H1 (cell line): ENCODE data around the gene CCNB1. TPM values are rescaled to one million over a fixed set of nuclear protein-coding genes. Genes with fewer than 3 reads are reported as not detected.

ENCODE experiments used
- CHD1 ChIP-seq: IDR thresholded peaks from 2 replicates; pipeline ENCODE4 v1.6.1; 2012; ENCODE audit warnings: low read depth, low read length, improper control_type of control experiment
- HDAC6 ChIP-seq: IDR thresholded peaks from one replicate; pipeline ENCODE4 v1.7.1; 2012; ENCODE audit warnings: low read depth, mild to moderate bottlenecking, inconsistent platforms, low read length, moderate library complexity
- NRF1 ChIP-seq: IDR thresholded peaks from 2 replicates; pipeline ENCODE4 v1.6.1; 2011; ENCODE audit warnings: mild to moderate bottlenecking, low read depth, low read length, improper control_type of control experiment
- RXRA ChIP-seq: IDR thresholded peaks from 2 replicates; pipeline ENCODE4 v1.6.1; 2011; ENCODE audit warnings: low read depth, mild to moderate bottlenecking, low read length, moderate library complexity; ENCODE audit not compliant: insufficient read depth
- polyA plus RNA-seq, 7 experiments: library from polyadenylated mRNA; depleted of rRNA in 3 of 7; stranded (reverse) in 5 of 7; unstranded in 2 of 7; fragments of >200 nt in 5 of 7; fragments of 200-250 nt in 2 of 7; gene quantifications; 1 replicate in 5 of 7; 2 replicates in 1 of 7; 4 replicates in 1 of 7; pipeline versions ENCODE4 v1.2.1 to v1.2.3, GENCODE V29; 2011 to 2013; ENCODE audit warnings: missing spikeins in 2 of 7, mixed read lengths in 2 of 7
- total RNA-seq: library from RNA; stranded (reverse); fragmentation: NEBNext Ultra II Directional; extraction: Animal tissue kit (Norgen Biotek cat#: 25700); gene quantifications from 2 replicates; pipeline ENCODE4 v1.2.1, GENCODE V29; 2021

The CCNB1 gene
- total and polyA plus RNA-seq, 2 of the 8 experiments (the other 6 are each of a cell fraction or from before 2014, with no cell fraction given): 122 to 338 TPM

- TF ChIP-seq CHD1: no peak
- TF ChIP-seq HDAC6: no peak
- no peak for TF ChIP-seq NRF1
- no peak for TF ChIP-seq RXRA
- TF ChIP-seq, all 59 proteins: peak for 3
These were observed 17.7 kb downstream of the CCNB1 start (continued) for GRCh38 chr5:69184621-69185020.
